Muscle of back (tissue), 11 donors: Measurements from ENCODE around the gene PHACTR4. TPM values are rescaled to one million over a fixed set of nuclear protein-coding genes. Genes with fewer than 3 reads are reported as not detected.
"Not testable (repeated sequence)": the region's sequence is repeated elsewhere in the genome, so short reads cannot be mapped to it uniquely, and the experiment has no call there.

Experiments used
- DNase-seq, 3 donors: peaks; one replicate each; pipeline versions ENCODE4 v3.0.0 to v3.0.0-alpha.2; 2013
- polyA plus RNA-seq, 10 donors: library from polyadenylated mRNA; unstranded; fragments of 120-200 nt; gene quantifications; one replicate each; pipeline ENCODE4 v1.2.1, GENCODE V29; 2013; ENCODE audit not compliant: insufficient read length in 10 of 10

PHACTR4 gene
- polyA plus RNA-seq, 10 donors, result 22.1 to 35.7 (median 27.7) TPM

GRCh38 chr1:28428990-28429520, 59.5 kb downstream of the PHACTR4 start:
- DNase-seq, result no peak

DNA sequence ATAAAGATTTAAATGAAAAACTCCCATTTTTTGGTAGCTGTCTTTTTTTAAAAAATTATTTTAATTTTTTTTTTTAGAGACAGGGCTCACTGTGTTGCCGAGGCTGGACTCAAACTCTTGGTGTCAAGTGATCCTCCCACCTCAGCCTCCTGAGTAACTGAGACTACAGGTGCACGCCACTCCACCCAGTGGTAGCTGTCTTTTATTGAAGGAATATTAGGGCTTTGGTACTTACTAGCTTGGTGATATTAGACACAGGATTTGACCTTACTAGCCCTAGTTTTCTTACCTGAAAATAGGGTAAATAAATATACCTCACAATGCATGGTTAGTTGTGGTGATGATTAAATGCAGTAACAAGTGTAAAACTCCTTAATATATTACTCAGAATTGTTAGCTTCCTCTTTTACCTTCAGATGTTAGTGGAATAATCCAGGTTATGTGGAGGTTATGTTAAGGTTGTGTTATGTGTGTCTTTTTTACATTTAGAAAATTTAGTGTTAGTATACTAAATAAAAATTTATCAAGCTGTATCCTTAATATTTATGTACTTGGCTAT, 66.8 kb downstream of the PHACTR4 start:
- no peak for DNase-seq

GRCh38 chr1:28437264-28437923, 67.9 kb downstream of the PHACTR4 start:
- DNase-seq, result peak in 2 of 3 donors; percentile 11 to 39

DNA sequence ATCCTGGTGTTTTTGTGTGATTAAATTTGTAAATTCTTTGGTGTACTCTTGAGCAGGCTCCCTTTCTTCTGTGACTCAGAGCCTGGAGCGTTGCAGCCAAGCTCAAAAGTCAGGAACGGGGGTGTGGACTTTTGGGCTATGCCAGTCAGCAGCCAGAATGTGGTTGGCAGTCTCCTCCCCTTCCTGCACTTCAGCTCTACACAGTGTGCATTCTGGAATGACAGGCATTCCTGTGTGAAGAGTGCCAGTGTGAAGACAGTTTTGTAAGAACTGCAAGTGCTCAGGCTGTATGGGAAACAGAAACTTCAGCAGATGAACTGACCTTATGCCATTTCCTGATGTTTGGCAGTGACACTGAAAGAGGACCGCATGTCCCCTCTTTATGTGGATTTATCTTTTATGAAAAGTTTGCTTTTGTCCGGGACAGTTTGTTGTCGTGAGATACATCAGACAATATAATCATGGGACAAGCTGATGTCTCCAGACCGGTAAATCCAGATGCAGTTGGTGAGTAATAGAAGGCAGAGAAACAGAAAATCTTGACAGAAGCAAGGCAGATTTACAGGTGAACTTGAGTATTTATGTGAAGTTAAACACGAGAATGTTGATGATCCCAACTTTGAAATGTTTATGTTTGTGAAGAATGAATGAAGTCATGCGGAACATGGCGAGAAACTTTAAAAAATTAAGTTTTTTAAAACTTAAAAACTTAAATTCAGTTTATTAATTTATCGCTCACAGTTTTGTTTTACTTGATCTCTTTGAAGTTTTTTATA, 68.6 kb downstream of the PHACTR4 start:
- peak; percentile 75 to 89 (median 77) for DNase-seq

DNA sequence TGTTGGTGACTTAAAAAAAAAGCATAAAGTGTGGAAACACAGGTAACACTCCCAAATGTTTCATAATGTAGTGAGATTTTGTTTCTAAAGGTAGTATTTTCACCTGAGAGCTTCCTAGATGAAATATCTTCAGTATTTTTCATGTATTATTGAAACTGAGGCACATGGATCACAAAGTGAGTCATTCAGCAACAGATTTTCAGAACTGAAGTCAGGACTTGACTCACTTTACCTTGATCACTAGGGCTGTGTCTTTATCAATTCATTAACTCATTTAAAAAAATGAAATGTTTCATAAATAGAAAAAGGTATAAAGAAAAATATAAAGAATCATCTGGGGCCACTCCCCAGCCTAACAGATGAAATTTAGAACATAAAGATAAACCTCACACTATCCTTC, 69.8 kb downstream of the PHACTR4 start:
- no peak for DNase-seq

GRCh38 chr1:28441674-28442073, 72.1 kb downstream of the PHACTR4 start:
- no peak for DNase-seq

- no peak for DNase-seq
Measured at GRCh38 chr1:28443550-28443949, 74.0 kb downstream of the PHACTR4 start.

DNA sequence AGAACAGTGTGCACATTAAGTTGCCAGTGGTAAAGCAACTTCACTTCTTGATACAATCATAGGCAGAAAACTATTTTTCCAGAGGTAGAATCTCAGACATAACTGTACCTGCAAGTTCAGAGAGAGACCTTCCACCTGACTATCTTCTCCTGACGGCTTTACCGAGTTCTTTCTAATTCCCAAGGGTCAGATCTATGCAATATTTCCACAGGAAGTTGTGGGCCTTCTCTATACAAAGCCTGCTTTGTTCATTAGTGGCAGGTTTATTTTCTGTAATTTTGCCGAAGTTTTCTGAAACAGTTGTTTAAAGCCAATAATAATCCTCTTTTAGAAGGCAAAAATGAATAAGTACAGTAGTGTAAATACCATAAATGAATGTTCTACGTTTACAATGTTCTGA, 78.1 kb downstream of the PHACTR4 start:
- peak in 1 of 3 donors; percentile 18 for DNase-seq

- not testable (repeated sequence) for DNase-seq
Measured at GRCh38 chr1:28448094-28448611, 78.6 kb downstream of the PHACTR4 start.

- DNase-seq, result no peak
Measured at GRCh38 chr1:28449904-28450303, 80.4 kb downstream of the PHACTR4 start.

DNA sequence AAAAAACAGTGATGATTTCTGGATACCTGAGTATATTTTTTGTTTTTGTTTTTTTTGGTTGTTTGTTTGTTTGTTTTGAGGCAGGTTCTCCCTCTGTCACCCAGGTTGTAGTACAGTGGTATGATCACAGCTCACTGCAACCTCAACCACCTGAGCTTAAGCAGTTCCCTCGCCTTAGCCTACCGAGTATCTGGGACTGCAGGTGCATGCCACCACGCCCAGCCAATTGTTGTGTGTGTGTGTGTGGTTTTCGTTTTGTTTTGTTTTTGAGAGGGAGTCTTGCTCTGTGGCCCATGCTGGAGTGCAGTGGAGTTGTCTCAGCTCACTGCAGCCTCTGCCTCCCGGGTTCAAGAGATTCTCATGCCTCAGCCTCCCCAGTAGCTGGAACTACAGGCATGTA, 81.0 kb downstream of the PHACTR4 start:
- no peak for DNase-seq

- DNase-seq, result no peak
Measured at GRCh38 chr1:28451011-28451410, 81.5 kb downstream of the PHACTR4 start.

DNA sequence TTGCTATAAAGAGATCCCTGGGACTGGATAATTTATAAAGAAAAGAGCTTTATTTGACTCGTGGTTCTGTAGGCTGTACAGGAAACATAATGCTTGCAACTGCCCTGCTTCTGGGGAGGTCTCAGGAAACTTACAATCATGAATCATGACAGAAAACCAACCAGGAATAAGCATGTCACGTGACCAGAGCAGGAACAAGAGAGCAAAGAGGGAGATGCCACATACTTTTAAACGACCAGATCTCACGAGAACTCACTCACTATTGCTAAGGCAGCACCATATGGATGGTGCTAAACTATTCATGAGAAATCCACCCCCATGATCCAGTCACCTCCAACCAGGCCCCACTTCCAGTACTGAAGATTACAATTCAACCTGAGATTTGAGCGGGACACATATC, 86.5 kb downstream of the PHACTR4 start:
- DNase-seq, result peak in 2 of 3 donors; percentile 35 to 48

DNA sequence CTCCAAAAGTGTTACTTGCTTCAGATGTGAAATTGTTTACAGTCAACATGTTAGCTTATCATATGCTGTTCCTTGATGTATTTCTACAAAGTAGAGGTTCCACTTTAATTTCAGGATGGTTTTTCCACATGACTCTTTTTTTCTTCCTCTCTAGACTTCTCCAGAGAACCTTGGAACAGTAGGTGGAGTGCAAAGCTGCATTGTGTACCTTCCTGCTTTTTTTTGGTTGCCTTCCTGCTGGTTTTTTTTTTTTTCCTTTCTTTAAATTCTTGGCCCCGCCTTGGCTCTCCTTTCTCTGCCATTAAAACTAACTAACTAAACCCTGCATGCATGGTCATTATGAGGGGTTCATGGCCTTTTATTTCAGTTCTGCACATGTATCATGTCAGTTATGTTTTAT, 88.1 kb downstream of the PHACTR4 start:
- DNase-seq, result no peak

DNA sequence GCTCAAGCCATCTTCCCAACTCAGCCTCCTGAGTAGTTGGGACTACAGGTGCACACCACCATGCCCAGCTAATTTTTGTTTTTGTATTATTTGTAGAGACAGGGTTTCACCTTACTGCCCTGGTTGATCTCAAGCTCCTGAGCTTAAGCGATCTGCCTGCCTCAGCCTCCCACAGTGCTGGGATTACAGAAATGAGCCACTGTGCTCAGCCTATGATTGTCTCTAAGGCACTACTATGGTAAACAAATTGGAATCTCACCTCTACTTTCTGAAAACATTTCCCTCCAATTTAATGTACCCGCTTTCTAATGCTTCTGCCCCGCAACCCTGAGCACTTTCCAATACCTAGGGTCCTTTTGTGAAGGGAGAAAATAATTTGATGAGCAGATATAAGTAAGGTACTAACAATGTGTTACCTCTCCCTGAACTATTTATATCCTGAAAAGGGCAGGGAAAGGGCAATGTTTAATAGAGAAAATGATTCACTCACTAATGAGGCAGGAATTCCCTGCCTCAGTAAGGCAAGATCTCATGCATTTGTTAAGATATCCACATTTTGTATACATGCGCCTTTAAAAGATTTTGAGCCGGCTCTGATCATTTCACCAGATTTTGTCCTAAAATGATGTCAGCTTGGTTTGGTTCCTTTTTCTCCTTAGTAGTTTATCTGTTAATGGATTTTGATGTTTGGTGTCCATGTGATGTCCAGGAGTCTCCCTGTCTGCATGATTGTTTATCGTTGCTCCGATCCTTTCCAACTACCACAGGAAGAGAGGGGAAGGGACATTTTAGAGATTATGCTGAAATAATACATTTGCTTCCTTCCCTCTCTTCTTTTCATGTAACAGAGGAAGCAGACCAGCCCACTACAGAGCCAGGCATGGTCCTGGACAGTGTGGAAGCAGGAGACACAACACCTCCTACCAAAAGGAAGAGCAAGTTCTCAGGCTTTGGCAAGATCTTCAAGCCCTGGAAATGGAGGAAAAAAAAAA, 89.0 kb downstream of the PHACTR4 start:
- peak in 1 of 3 donors; percentile 7 for DNase-seq

DNA sequence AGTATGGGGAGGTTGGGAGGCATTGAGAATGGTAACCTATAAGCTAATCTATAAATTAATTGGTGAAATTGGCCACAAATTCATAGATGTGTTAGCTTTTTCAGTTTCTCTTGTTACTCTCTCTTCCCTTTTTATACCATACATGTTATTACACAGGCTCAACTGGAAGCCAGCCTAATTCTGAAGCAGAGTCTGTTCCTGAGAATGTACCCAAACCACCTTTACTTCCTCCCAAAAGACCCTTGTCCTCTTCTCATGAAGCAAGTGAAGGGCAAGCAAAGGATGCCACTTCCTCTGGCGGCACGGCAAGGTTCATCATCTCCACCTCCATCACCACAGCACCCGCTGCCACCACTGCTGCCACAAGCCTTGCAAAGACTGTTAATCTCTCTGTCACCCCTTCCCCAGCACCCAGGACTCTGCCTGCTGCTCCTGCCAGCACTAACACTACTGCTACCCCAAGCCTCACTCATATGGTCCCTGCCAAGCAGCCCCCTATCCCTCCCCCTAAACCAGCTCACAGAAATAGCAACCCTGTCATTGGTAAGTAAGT, 96.8 kb downstream of the PHACTR4 start:
- no peak for DNase-seq

- no peak for DNase-seq
Measured at GRCh38 chr1:28470146-28470545, 100.6 kb downstream of the PHACTR4 start.

DNA sequence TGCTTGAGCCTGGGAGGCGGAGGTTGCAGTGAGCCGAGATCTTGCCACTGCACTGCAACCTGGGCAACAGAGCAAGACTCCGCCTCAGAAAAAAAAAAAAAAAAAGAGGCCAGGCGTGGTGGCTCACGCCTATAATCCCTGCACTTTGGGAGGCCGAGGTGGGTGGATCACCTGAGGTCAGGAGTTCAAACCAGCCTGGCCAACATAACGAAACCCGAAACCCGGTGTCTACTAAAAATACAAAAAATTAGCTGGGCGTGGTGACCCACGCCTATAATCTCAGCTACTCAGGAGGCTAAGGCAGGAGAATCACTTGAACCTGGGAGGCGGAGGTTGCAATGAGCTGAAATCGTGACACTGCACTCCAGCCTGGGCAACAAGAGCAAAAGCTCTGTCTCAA, 110.0 kb downstream of the PHACTR4 start:
- DNase-seq, result not testable (repeated sequence)

DNA sequence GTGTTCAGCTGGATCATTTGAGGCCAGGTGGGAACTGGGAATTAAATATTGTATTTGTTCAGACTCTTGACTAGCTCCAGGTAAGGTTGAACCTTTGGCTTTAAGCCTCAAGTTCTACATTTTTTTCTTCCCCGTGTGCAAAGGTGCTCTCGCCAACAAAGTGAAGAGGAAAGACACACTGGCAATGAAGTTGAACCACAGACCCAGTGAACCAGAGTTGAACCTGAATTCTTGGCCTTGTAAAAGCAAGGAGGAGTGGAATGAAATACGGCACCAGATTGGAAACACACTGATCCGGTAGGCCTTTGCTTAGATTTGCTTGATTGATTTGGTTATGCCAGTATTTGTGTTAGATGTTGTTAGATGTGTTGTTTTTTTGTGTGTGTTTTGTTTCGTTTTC, 110.8 kb downstream of the PHACTR4 start:
- no peak for DNase-seq

DNA sequence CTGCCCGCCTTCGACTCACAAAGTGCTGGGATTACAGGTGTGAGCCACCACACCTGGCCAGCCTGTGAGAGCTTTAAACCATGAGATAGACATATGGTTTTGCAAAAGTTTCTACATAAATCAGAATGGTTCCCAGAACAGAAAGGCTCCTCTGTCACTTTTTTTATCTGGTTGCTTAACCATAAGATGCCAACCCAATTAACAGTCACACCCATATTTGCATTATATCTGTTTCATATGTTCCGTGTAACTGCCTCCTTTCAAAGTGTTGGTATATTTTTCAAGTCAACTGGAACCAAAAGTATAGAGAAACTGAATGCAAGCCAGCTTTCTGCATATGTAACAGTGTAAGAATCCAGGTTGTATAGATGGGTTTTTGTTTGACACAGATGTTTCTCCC, 112.6 kb downstream of the PHACTR4 start:
- no peak for DNase-seq

GRCh38 chr1:28482702-28483101, 113.2 kb downstream of the PHACTR4 start:
- no peak for DNase-seq
